Diencephalon (tissue), 1 donor: ENCODE measurements around the gene RGS7. TPM values are rescaled to one million over a fixed set of nuclear protein-coding genes. Genes with fewer than 3 reads are reported as not detected.

ENCODE experiments used
- small RNA-seq: library from RNA; depleted of rRNA; stranded (forward); fragments of <200 nt; gene quantifications from one replicate; pipeline ENCODE3, GENCODE V24; 2014
- total RNA-seq: library from RNA; depleted of rRNA; stranded (reverse); fragments of >200 nt; gene quantifications from one replicate; pipeline ENCODE4 v1.2.3, GENCODE V29; 2014

Gene RGS7
- total RNA-seq, result 31.1 TPM

DNA sequence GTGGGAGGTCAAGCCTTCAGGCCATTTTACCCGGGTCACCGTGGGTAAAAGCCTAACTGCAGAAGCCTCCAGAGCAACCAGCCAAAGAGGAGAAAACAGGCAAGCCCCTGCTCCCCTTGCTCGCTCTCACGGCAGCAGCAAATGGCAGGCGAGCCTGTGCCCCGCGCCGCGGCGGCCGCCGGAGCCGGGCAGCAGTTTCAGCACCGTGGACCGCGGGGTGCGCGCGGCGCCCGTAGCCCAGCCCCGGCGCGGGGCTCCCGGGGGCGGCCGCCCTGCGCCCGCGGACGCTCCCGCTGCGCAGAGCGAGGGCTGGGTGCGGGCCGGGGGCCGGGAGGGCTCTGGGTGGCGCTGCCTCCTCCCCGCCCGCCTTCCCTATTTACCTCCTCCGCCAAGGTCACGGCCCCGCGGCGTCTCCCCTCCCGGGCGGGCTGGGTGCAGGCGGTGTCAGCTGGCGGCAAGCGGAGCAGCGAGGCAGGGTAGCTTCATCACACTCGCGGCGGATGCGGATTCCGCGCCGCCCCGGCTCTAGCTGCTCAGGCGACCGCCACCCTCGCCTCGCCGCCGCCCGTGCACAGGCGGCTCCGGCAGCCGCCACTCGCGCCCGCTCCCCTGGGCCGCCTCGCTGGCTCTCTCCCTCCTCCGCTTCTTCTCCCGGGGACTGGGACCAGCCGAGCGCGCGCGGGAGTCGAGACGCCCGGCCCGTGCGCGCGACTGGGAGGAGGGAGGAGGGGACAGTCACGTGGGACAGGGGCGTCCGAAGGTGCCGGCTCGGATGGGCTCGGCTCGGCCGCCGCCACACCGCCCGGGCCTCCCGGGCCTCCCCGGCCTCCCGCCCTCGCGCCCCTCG is at the start of gene RGS7:
Gene RGS7 (minus strand): TSS at position 687 of the 847 bp plus-strand sequence.

Small RNA genes lying within 50 kb of the gene (small RNA-seq; reads per million reads assigned to genes)
- not detected for gene MIR3123

Other genes starting within 250 kb of the RGS7 start
- 99.4 TPM for gene FH, start 162.6 kb upstream of the RGS7 start, total RNA-seq
- 1.4 TPM for gene KMO, start 175.2 kb upstream of the RGS7 start, total RNA-seq